HG02759 (cell line): ENCODE results near the gene DMXL2.
A peak's percentile ranks its signal among the peaks of the same experiment; 100 is the strongest.
"Not testable (repeated sequence)": the region's sequence is repeated elsewhere in the genome, so short reads cannot be mapped to it uniquely, and the experiment has no call there.

Source experiments
- ATAC-seq: cut with Tn5 transposase; IDR thresholded peaks from one replicate; pipeline ENCODE4 v1.9.1; 2021; ENCODE audit warnings: mild to moderate bottlenecking, moderate library complexity; ENCODE audit not compliant: unreplicated experiment

DMXL2 gene

DNA sequence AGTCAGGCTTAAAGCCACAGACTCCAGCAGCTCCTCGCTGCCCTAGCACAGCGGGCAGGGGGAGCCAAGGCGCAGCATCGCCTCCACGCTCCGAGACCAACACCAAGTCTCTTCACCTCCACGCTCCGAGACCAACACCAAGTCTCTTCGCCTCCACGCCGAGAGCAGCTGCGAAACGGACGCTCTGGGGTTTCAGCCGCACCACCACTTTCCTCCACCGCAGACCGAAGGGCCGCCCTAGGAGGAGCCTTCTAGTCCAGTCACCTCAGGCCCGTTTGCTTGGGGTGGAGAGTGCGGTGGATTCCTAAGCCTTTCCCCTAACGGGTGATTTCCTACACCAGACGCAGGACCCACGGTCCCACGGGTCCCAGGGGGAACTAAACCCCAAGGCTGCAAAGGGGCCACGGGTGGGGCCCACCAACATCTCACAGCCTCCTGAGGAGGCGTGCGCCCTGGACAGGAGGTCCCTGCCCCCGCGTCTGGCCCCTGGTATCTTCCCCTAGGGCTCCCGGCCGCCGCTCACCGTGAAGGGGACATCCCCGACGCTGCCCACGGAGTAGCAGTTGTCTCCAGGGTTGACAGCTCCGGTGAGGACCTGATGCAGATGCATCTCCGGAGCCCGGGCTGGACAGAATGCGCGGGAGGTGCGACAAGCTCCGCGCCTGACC lies 501 bp downstream of the DMXL2 start:
- peak; percentile 55 for ATAC-seq

DNA sequence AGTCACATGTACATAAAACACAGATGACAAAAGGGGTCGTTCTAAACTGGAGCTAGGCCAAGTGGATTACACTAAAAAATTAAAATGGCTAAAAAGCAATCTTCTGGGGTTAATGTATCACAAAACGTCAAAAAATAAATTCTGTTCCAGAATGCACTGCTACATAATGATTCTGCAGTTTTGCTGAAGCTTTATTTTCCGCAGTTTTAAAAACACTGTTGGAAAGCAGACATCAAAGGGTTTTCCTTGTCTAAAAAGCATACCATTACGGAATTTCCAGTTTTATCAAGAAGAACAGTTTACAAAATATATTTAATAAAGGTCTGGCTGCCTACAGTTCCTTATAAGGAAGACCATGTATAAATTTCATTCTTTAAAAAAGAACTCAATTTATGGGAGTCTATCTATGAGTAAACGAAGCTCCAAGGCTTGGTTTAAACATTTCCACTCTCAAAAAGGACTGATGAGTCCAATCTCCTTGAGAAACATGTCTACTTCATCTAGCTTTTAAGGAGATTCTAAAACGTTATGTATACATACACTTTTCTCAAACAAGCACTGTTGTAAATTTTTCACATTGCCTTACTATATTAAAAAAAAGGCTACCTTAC lies 1.3 kb downstream of the DMXL2 start:
- ATAC-seq, result no peak

DNA sequence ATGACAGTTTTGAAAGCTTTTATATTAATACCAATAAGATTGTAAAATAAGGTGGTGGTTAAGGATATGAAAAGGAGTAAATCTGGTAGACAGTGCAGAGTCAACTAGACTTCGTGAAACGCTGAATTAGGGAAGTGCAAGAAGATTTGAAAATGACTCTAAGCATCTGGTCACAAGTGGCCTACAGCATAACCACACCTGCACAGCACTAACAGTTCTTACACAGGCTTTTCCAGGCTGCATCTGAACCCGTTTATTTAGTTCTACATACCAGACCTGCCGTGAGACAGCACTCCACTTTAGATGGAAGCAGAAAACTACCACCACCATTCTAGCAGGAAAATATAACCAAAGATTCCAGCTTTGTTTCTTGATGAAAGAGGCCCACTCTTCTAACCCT lies 1.9 kb downstream of the DMXL2 start:
- no peak for ATAC-seq

DNA sequence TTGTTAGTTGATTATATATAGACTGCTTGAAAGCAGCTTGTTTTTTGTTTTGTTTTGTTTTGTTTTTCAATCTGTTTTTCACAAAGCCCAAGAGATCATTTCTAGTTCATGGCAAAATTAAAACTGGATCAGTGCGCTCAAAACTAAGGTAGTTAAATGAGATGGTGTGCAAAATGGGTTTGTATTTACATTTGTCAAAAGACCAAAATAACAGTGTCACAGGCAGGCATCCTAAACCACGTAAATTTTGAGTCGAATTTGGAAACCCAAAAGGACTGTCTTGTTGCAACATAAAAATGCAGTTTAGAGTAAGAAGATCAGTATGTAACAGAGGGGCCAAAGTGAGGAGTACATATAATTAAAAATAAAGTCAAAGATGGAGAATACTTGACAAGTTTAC lies 2.4 kb downstream of the DMXL2 start:
- ATAC-seq, result no peak

DNA sequence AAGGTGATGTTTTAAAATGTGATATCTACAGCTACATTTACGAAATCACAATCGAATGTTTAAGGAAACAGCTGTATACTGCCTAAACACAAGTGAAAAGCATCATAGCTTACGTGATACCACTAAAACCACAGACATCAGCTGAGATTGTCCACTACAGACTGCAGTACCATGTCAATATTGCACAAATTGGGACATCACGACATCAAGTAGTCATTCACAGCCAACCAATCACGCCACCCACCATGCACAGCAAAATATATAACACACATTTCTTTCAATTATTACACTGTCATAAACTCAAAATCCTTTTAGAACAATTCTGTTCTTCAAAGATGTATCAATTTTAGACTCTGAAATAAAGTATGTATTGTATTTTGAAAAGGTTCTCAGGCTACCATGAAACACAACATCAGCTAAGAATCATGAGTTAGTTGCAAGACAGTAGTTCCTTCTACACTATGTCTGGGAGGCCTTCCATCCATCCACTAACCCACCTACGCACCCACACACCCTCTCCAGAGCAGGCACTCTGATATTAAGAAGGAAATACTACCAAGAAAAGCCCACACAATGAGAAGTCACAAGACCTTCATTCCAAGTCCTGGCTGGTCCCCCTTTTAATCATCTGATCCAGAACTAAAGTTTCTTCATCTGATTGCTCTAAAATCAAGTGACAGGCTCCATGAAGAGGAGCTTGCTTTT lies 3.1 kb downstream of the DMXL2 start:
- no peak for ATAC-seq

DNA sequence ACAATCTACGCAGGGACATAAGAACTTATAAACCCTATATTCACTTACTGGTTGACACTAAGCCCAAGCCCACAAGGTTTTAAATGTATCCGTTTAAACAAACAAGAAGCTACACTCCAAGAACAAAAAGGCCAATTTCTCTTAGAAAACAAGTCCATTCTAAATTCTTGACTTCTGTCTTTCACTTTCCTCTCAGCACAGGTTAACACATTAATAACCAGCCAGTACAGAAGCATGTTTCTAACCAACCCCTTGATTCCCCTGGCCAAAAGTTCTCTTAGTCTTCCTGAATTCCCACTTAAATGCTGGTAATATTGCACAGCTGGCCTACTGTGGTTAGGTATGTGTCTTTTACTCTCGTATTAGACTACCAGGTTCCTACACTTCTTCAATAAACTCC lies 4.7 kb downstream of the DMXL2 start:
- no peak for ATAC-seq

DNA sequence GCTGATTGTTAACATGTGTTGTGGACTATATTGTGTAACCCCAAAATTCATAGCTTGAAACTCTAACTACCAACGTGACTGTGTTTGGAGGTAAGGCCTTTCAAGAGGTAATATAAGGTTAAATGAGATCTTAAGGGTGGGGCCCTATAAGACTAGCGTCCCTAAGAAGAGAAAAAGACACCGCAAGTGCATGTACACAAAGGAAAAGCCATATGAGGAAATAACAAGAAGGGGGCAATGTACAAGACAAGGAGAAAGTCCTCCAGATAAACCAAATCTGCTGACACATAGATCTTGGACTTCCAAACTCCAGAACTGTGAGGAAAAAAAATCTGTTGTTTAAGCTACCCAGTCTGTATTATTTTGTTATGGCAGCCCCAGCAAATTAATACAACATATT lies 8.6 kb downstream of the DMXL2 start:
- ATAC-seq, result no peak

DNA sequence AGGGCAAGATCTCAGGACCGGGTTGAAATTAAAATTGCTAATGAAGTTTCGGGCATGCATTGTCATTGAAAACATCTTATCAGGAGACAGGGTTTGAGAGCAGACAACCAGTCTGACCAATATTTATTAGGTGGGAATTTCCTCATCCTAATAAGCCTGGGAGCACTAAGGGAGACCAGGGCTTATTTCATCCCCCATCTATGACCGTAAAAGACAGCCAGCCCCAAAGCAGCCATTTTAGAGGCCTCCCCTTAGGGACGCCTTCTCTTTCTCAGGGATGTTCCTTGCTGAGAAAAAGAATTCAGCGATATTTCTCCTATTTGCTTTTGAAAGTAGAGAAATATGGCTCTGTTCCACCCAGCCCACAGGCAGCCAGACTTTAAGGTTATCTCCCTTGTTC lies 9.9 kb downstream of the DMXL2 start:
- ATAC-seq, result not testable (repeated sequence)

DNA sequence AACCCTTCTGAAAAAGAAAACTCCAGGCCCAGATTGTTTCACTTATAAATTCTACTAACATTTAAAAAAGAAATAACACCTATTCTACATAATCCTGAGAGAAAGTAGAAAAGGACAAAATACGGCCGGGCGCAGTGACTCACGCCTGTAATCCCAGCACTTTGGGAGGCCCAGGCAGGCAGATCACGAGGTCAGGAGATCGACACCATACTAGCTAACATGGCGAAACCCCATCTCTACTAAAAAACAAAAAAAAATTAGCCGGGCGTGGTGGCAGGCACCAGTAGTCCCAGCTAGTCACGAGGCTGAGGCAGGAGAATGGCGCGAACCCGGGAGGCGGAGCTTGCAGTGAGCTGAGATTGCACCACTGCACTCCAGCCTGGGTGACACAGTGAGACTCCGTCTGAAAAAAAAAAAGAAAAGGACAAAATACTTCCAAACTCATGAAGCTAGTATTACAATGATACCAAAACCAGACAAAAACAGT lies 19.1 kb downstream of the DMXL2 start:
- not testable (repeated sequence) for ATAC-seq

DNA sequence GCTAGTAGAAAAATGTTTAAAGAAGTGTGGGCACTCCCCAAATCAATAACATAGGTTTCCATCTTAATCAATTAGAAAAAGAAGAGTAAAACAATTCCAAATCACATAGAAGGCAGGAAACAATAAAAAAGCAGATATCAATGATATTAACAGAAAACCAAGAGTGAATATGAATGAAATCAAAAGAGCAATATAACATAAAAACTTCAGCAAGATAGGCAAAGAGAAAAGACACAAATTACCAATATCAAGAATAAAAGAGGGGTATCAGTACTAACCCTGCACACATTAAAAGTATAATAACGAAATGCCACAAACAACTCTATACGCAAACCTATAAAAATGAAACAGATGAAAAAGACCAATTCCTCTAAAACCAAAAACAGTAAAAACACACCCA lies 19.6 kb downstream of the DMXL2 start:
- no peak for ATAC-seq

DNA sequence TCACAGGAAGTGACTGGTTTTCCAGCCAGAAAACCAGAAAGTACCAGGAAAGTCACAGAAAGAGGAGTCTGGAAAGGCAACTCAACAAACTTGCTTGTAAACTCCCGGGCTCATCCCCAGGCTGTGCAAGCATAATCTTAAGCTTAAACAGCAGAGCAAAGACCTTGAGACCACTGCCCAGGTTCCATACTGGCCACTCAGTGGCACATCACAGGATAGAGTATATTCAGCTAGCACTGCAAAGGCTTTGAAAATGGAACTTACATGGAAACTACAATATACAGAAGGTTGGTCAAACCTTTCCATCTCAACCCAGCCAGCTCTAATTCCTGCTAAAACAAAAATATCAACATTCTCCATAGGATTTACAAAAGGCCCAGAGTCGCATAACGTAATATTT lies 20.1 kb downstream of the DMXL2 start:
- ATAC-seq, result no peak

DNA sequence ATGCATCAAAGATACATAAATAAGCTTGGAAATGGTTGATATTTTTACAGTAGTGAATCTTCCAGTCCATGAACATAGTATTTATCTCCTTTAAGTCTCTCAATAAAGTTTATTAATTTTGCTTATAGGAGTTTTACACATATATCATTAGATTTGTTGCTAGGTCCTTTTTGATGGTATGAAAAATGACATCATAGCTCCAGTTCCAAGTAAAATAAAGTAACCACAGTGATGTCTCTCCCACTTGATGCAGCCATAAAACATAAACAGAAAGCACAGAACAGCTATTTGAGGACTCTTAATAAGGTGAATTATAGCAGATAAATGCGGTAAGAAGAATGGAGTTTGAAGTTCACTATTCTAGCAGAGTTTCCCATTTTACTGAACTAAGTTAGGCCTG lies 20.8 kb downstream of the DMXL2 start:
- ATAC-seq, result no peak

DNA sequence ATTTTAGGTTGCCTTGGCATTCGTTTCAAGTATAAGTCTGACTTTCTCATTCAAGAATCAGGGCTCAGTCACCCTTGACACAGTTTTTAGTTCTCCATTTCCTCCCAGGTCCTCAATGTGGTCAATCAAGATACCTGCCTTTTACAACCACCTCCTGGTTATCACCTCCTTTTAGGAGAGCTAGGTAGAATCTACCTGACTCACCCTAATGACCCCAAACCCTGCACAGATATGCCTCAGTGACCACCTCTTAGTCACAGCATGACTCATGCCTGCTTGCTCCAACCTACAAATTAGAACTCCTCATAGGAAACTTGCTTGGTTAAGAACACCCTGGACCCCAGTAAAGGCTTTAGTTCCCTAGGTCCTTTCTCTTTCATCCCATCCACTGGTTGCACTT lies 22.5 kb downstream of the DMXL2 start:
- ATAC-seq, result peak; percentile 54

DNA sequence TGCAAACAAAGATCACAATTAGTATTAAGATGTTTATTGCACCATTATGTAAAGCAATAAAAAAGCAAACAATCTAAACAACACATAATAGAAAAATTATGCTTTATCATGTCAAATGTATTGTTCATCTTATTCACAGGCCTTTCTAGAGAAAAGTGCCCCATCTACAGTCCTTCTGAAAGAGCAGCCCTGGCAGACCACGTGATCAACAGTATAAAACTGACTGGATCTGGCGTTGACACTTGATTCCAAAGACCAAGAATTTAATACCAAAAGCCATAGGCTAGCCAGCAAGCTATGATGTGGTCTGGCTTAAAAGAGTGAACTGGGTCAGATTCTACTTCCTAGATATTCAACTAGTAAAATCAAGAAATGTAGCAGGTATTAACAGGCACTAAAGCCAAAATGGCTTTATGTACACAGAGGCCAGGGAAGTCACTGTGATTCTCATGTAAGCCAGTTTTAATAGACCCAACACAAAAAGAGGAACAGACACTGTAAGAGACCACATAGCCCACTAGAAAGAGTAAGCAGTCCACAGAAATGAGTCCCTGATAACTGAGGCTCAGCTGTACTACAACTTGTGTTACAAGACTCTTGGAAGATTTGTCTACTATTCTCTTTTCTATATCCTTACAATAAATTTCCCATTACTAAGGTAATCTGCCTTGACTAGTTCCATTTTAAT lies 32.5 kb downstream of the DMXL2 start:
- ATAC-seq, result no peak

DNA sequence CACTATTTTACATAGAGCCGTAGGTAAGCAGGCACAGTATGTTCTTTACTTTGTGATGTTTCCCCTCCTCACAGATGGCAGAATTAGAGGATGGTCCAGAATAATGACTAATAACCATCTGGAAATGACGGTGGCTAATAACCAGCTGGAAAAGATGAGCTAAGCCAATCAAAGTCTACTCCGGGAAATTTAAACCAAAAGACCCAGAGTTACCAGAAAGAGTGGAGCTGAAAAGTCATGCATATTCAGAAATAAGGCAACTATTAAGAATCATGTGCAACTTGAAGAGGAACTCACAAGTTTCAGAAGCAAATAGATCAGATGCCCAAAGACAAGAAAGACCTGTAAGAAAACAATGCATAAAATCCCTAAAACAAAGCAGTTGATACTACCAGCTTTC lies 33.6 kb downstream of the DMXL2 start:
- ATAC-seq, result no peak

DNA sequence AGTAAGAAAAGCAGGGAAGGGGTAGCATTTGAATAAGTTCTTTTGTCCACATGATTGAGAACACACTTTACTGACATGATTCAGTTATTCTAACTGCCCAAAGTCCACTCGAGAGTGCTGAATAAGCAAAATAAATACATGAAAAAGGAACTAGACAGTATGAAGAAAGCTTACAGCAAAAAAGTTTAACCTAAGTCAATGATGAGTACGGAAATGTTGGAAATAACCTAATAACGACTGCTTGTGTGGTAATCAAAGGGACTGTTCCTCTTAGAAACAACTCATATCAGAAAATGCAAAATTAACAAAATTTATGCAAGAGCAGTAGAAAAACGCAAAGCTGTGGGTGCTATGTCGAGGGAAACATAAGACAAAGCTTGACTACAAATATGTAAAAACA lies 36.6 kb downstream of the DMXL2 start:
- no peak for ATAC-seq

DNA sequence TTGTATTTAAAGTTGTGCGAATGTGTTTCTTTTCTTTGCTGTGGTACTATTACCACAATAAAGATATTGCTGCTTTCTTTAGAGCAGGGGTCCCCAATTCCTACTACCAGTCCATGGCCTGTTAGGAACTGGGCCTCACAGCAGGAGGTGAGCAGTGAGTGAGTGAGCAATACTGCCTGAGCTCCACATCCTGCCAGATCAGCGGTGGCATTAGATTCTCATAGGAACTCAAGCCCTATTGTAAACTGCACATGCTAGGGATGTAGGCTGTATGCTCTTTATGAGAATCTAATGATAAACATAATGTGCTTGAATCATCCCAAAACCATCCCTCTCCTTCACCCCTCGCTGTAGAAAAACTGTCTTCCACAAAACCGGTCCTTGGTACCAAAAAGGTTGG lies 41.6 kb downstream of the DMXL2 start:
- ATAC-seq, result no peak

DNA sequence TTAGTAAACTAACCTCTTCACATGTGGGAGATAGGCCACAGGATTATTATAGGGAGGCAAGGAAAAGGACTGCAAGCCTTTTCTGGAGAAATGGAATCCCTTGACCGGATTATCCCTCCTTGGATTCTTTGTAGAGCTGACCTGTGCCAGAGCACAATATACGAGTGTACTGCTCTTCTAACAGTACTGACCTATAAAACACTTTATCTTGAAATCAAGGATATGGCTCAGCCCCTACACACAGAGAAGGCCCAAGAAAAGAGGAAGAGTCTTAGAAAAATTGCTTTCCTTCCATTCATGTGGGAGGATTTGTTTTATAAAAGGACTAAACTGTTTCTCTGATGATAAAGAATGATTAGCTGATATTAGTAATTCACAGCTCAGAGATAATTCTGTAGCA lies 42.2 kb downstream of the DMXL2 start:
- no peak for ATAC-seq

DNA sequence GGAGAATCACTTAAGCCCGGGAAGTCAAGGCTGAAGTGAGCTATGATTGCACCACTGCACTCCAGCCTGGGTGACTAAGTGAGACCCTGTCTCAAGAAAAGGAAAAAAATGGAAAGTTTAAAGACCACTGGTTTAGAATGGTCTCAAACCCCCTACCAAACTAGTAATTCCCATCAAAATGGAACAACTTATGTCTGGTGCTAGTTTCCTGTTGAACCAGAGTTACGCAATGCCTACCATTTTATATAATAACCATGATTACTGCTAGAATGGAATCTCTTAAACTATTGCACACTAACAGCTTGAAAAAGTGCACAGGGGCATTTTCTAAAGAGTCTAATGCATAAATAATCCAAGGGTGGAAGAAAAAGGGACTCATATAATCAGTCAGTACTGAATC lies 43.6 kb downstream of the DMXL2 start:
- no peak for ATAC-seq

DNA sequence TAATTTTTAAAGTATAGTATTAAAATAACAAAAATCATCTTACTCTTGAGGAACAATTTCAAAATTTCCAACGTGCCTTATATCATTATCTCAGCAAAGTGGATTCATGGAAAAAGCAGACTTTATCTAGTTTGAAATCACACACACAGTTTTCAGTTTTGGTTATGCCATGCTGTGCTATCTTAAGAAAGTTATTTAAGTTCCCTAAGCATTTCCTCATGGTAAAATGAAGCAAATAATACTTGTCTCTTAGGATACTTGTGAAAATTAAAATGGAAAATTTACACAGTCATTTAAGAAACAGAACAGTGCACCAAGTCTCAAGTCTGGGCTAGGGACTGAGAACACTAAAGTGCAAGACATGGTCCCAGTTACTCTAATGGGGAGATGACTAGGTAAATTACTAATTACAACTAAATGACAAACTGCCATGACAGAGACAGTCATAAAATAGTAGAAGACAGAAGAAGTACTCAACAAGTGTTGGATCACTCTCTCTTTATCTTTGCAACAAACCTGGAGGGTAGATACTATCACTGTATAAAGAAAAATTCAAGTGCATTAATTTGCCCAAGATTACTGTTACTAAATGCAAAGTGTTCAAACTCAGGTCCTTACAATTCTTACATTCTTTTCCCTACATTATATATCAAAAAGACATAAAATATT lies 44.8 kb downstream of the DMXL2 start:
- ATAC-seq, result no peak

DNA sequence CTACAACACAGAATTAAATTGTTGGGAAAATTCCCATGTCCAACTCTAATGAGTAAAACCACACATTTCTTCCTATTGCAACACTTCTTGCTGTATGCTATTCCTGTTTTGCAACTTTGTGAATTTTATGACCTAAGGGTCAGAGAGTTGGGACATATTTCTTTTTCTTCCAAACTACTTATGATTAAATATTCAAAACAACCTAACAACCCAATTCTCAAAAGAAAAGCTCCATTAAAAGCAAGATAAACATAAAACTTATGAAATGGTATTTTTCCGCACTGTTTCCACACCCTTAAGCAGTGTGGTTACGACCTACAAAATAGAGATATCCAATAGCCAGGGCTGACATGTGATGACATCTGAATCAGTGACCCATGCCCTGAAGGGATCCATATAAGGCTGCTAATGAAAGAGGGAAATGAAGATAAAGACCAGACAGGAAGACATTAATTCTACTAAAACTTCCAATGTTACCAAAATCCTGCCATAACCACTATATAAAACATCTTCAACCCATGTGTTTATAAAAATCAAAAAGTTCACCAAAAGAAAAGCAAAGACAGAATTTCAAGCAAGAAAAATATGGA lies 45.6 kb downstream of the DMXL2 start:
- ATAC-seq, result no peak
